DND-41 (cell line): ENCODE measurements around the gene LDLRAD2.

Experiments
- ATAC-seq: fragments of 200-7000 bp; cut with Tn5 transposase; 3 replicates; pipeline ENCODE4 v1.9.1; 2021; ENCODE audit warnings: low read depth; ENCODE audit not compliant: insufficient read depth
- DNase-seq: peaks from one replicate; pipeline ENCODE4 v3.0.0-alpha.2; 2020
- H2AFZ ChIP-seq: 2 replicates; pipeline ENCODE4 v1.6.0; 2012; ENCODE audit warnings: low read depth, low read length
- H3K27ac ChIP-seq: 2 replicates; pipeline ENCODE4 v1.5.1; 2012; ENCODE audit warnings: low read length, inconsistent platforms
- H3K27me3 ChIP-seq: fragments of 200-600 bp; sonication (generic); 2 replicates; pipeline ENCODE4 v1.6.0; 2012; ENCODE audit warnings: low read length, mild to moderate bottlenecking, inconsistent platforms; ENCODE audit not compliant: insufficient read depth, poor library complexity
- H3K36me3 ChIP-seq: 2 replicates; pipeline ENCODE4 v1.5.1; 2012; ENCODE audit warnings: low read length, inconsistent platforms; ENCODE audit not compliant: insufficient read depth
- H3K4me1 ChIP-seq: 2 replicates; pipeline ENCODE4 v1.5.1; 2012; ENCODE audit warnings: mild to moderate bottlenecking, low read length; ENCODE audit not compliant: insufficient read depth
- H3K4me2 ChIP-seq: 2 replicates; pipeline ENCODE4 v1.6.0; 2012; ENCODE audit warnings: mild to moderate bottlenecking, moderate library complexity, low read length, inconsistent platforms; ENCODE audit not compliant: insufficient read depth
- H3K4me3 ChIP-seq, 2 experiments: fragments of 200-600 bp in 1 of 2; shearing (Covaris generic) in 1 of 2; 2 replicates each; pipeline ENCODE4 v1.5.1; 2012 to 2016; ENCODE audit warnings: inconsistent platforms in 2 of 2, low read length in 2 of 2, mild to moderate bottlenecking in 2 of 2, low read depth in 1 of 2, moderate library complexity in 1 of 2
- H3K79me2 ChIP-seq: 2 replicates; pipeline ENCODE4 v1.6.0; 2012; ENCODE audit warnings: low read length, inconsistent platforms; ENCODE audit not compliant: insufficient read depth
- H3K9ac ChIP-seq: 2 replicates; pipeline ENCODE4 v1.6.0; 2012; ENCODE audit warnings: low read depth, mild to moderate bottlenecking, inconsistent platforms, low read length, moderate library complexity
- H3K9me3 ChIP-seq: 2 replicates; pipeline ENCODE4 v1.5.1; 2012; ENCODE audit warnings: low read length, moderate library complexity, mild to moderate bottlenecking, inconsistent platforms; ENCODE audit not compliant: insufficient read depth, severe bottlenecking
- H4K20me1 ChIP-seq: 2 replicates; pipeline ENCODE4 v1.6.0; 2012; ENCODE audit warnings: low read length; ENCODE audit not compliant: insufficient read depth
- EZH2 ChIP-seq: IDR thresholded peaks from 3 replicates; pipeline ENCODE4 v1.6.1; 2012; ENCODE audit warnings: borderline replicate concordance, low read depth, mild to moderate bottlenecking, moderate library complexity, low read length, inconsistent platforms; ENCODE audit not compliant: severe bottlenecking
- TF ChIP-seq, protein P1 (sequence below): IDR thresholded peaks from 2 replicates; pipeline ENCODE4 v1.5.1; 2012; ENCODE audit warnings: borderline replicate concordance, low read length, moderate library complexity, mild to moderate bottlenecking; ENCODE audit not compliant: poor library complexity, severe bottlenecking; ENCODE audit errors: extremely low read depth

Gene LDLRAD2

GRCh38 chr1:21849909-21850576 lies 38.0 kb downstream of the LDLRAD2 start:
- ATAC-seq (no peak), DNase-seq (no peak)
- Histone ChIP-seq H3K4me2 (no peak overlapping the region), H3K4me1 (no peaks in the 10 kb centered on the region), H3K36me3 (no peaks in the 10 kb centered on the region), H3K27ac (no peak overlapping the region), H2AFZ (no peak overlapping the region), H3K9me3 (no peaks in the 10 kb centered on the region), H4K20me1 (peaks cover 3% of the 10 kb centered on the region), H3K4me3 (no peak overlapping the region), H3K79me2 (no peaks in the 10 kb centered on the region), H3K9ac (no peak overlapping the region), H3K27me3 (no peaks in the 10 kb centered on the region)
- TF ChIP-seq, protein P1, sequence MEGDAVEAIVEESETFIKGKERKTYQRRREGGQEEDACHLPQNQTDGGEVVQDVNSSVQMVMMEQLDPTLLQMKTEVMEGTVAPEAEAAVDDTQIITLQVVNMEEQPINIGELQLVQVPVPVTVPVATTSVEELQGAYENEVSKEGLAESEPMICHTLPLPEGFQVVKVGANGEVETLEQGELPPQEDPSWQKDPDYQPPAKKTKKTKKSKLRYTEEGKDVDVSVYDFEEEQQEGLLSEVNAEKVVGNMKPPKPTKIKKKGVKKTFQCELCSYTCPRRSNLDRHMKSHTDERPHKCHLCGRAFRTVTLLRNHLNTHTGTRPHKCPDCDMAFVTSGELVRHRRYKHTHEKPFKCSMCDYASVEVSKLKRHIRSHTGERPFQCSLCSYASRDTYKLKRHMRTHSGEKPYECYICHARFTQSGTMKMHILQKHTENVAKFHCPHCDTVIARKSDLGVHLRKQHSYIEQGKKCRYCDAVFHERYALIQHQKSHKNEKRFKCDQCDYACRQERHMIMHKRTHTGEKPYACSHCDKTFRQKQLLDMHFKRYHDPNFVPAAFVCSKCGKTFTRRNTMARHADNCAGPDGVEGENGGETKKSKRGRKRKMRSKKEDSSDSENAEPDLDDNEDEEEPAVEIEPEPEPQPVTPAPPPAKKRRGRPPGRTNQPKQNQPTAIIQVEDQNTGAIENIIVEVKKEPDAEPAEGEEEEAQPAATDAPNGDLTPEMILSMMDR, result no peak
- TF ChIP-seq EZH2, result no peak

- no peaks in the 10 kb centered on the region for H3K79me2 ChIP-seq
- H3K27ac ChIP-seq, result no peak overlapping the region
- no peaks in the 10 kb centered on the region for H3K4me1 ChIP-seq
- no peak for DNase-seq
- H3K9me3 ChIP-seq, result no peaks in the 10 kb centered on the region
- no peak for ATAC-seq
- no peaks in the 10 kb centered on the region for H3K36me3 ChIP-seq
- H3K4me3 ChIP-seq, result no peak overlapping the region
- H4K20me1 ChIP-seq, result peaks cover 3% of the 10 kb centered on the region
- no peak for TF ChIP-seq EZH2
- TF ChIP-seq, protein P1, result no peak
- no peak overlapping the region for H2AFZ ChIP-seq
- H3K9ac ChIP-seq, result no peak overlapping the region
- no peaks in the 10 kb centered on the region for H3K27me3 ChIP-seq
- H3K4me2 ChIP-seq, result no peak overlapping the region
Measured at GRCh38 chr1:21851430-21852250, 39.6 kb downstream of the LDLRAD2 start.

DNA sequence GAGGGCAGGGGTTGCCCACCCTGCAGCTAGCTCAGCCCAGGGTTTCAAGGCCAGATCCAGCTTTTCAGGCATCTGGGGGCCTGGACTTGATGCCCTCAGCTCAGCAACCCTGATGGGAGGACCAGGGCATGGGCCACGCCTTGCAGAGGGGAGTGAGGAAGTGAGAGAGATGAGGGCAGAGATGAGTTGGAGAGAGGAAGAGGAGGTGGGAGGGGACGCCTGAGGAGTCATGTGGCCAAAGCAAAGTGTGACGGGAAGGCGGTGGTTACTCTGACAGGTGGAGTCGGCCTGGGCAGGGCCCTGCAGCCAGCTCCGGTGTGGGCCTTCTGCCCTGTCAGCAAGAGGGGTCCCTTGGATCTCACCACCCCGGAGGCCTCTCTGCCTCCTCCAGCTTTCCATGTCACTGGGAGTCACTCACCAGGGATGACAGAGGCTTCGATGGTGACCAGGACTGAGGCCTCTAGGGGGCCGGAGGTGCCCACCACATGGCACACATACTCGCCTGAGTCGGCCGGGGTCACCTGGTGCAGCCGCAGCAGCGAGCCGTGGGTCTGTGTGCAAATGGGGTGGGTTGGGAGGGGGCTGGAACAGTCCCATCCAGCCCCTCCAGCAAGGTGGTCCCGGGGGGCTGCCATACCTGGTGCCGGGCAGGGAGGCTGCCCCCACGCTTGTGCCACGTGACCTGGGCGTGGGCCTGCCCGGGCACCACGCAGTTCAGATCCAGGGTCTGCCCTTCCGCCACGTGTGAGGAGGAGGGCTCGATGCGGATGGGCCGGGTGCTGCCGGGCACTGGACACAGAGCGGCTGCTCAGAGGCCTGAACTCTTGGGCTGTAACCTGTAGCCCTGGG lies 40.4 kb downstream of the LDLRAD2 start:
- Histone ChIP-seq H3K27ac (no peak overlapping the region), H3K36me3 (no peaks in the 10 kb centered on the region), H4K20me1 (peaks cover 3% of the 10 kb centered on the region), H2AFZ (no peak overlapping the region), H3K9ac (no peak overlapping the region), H3K27me3 (no peaks in the 10 kb centered on the region), H3K4me2 (no peak overlapping the region), H3K4me3 (no peak overlapping the region), H3K4me1 (no peaks in the 10 kb centered on the region), H3K79me2 (no peaks in the 10 kb centered on the region), H3K9me3 (no peaks in the 10 kb centered on the region)
- ATAC-seq (no peak), DNase-seq (no peak)
- TF ChIP-seq EZH2, result no peak
- TF ChIP-seq, protein P1, result no peak
